Cerebellar cortex (tissue), 1 donor: ENCODE data around the gene PA2G4.
A peak's percentile ranks its signal among the peaks of the same experiment; 100 is the strongest.
"Not testable (repeated sequence)": the region's sequence is repeated elsewhere in the genome, so short reads cannot be mapped to it uniquely, and the experiment has no call there.

Experiments
- DNase-seq: peaks from one replicate; pipeline ENCODE4 v3.0.0-alpha.2; 2015; ENCODE audit warnings: low spot score

The PA2G4 gene

DNA sequence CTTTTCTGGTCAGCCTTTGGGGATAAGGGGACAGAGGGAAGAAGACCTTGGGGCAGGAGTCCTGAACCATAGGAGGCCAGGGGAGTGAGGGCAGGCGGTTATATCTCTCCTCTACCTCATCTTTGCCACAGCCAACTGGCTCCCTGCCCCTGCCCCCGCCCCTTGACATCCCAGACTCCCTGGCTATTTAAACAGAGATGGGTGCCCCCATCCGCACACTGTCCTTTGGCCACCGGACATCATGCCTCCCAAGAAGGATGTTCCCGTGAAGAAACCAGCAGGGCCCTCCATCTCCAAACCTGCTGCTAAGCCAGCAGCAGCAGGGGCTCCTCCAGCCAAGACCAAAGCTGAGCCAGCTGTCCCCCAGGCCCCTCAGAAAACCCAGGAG, 49.3 kb downstream of the PA2G4 start:
- DNase-seq: no peak

GRCh38 chr12:56154246-56154771, 50.0 kb downstream of the PA2G4 start:
- DNase-seq: no peak

DNA sequence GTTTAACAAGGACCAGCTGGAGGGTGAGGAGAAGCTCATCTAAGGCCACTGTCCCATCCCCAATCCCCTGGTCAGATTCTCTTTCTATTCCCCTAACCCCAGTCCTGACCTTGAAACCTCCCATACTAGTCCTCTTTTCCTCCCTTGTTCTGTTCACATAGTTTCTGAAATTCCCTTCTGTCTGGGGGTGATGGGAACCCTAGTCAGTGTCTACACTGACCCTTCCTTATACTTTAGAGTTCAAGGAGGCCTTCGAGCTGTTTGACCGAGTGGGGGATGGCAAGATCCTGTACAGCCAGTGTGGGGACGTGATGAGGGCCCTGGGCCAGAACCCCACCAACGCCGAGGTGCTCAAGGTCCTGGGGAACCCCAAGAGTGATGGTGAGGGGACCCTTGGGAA, 50.5 kb downstream of the PA2G4 start:
- no peak for DNase-seq

DNA sequence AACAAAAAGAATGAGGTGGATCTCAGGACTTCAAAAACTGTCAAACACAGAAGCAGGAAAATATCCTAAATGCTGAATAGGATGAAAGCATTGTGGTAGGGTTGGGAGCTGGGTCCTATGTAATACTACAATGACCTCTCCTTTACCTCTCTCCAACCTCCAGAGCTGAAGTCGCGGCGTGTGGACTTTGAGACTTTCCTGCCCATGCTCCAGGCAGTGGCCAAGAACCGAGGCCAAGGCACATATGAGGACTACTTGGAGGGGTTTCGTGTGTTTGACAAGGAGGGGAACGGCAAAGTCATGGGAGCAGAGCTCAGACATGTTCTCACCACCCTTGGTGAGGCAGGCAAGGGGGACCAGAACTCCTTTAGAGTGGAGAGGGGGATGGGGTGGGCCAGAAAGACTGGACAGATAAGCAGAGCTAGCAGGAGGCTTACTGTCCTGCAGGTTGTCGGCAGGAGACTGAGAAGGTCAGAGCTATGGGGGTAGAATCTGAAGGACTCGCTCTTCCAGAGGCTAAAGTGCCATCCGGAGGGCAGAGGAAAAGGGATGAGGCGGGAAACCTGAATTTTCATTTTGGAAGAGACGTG, 51.0 kb downstream of the PA2G4 start:
- DNase-seq: no peak

DNA sequence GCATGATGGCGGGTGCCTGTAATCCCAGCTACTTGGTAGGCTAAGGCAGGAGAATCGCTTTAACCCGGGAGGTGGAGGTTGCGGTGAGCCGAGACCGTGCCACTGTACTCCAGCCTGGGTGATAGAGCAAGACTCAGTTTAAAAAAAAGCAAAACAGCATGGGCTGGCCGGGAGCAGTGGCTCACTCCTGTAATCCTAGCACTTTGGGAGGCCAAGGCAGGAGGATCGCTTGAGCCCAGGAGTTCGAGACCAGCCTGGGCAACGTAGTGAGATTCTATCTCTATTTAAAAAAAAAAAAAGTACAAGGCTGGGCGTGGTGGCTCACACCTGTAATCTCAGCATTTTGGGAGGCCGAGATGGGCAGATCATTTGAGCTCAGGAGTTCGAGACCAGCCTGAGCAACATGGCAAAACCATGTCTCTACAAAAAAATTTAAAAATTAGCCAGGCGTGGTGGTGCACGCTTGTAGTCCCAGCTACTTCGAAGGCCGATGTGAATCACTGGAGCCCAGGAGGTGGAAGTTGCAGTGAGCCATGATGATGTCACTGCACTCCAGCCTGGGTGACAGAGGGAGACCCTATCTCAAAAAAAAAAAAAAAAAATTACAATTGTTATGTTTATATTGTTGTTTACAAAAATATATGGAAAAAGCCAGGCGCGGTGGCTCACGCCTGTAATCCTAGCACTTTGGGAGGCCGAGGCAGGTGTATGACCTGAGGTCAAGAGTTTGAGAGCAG, 52.3 kb downstream of the PA2G4 start:
- DNase-seq: not testable (repeated sequence)

GRCh38 chr12:56157201-56158028, 53.1 kb downstream of the PA2G4 start:
- peak; percentile 84 for DNase-seq

DNA sequence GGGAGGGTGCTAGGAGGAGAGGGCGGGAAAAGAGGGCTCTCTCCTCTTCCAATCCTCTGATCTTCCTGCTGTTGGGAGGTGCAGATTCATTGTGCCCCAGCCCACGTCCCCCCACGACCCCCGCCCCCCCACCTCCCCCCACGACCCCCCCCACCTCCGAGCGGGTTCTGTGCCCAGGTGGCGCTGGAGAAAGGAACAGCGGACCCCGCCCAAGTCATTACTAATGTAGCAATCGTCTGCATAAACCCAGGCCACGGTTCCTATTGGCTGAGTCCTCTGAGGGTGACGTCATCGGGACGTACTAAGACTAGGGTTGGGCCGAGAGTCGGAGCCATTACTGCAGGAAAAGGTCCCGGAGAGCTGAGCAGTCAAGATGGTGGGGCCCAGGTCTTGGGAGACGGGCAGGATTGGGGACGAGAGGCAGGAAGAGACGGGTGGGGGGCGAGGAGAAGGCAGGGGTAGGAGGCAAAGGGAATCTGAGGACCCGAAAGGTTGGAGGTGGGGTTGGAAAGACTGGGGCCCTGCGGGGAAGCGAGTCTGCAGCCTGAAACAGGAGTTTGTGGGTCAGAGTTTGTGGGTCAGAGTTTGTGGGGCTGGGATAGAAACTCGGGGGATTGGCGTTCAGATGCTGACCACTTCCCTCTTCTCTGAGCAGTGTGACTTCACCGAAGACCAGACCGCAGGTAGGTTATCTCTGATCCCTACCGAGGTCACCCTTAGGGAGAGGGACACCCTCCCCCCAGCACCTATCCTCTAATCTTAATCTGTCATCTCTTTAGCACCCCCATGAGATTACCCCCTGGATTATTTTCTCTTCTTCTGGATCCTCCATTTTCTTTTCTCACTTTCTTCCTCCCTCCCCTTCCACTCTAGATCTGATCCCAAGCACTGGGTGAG, 53.9 kb downstream of the PA2G4 start, which contains the start of gene MYL6:
Gene MYL6, plus strand, starts transcription at position 331 of the 897 bp plus-strand sequence. Its CDS starts 43 bp downstream, at position 374.
- peak; percentile 100 for DNase-seq

- peak; percentile 70 for DNase-seq
These were observed 54.6 kb downstream of the PA2G4 start for GRCh38 chr12:56158926-56159461.

- DNase-seq: no peak
These were observed 55.3 kb downstream of the PA2G4 start for GRCh38 chr12:56159482-56160192.

DNA sequence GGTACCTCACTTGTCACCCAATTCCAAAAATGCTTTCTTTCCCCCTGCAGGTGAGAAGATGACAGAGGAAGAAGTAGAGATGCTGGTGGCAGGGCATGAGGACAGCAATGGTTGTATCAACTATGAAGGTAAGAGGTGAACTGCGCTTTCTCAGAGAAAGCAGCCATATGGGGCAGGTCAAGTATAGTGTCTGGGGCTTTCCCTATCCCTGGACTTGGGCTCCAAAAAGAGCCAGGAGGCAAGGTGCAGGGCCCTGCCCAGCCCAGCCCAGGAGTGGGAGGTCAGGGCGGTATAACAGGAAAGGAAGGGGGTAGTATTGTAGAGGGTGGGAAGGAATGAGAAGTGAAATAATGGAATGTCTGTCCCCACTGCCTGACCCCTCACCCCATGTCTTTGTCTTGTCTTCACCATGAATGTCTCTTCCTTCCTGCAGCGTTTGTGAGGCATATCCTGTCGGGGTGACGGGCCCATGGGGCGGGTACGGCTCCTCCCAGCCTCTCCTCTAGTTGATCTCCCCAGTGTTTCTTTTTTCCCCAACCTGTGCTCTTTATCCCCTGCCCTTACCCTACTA, 55.9 kb downstream of the PA2G4 start:
- DNase-seq: no peak

DNA sequence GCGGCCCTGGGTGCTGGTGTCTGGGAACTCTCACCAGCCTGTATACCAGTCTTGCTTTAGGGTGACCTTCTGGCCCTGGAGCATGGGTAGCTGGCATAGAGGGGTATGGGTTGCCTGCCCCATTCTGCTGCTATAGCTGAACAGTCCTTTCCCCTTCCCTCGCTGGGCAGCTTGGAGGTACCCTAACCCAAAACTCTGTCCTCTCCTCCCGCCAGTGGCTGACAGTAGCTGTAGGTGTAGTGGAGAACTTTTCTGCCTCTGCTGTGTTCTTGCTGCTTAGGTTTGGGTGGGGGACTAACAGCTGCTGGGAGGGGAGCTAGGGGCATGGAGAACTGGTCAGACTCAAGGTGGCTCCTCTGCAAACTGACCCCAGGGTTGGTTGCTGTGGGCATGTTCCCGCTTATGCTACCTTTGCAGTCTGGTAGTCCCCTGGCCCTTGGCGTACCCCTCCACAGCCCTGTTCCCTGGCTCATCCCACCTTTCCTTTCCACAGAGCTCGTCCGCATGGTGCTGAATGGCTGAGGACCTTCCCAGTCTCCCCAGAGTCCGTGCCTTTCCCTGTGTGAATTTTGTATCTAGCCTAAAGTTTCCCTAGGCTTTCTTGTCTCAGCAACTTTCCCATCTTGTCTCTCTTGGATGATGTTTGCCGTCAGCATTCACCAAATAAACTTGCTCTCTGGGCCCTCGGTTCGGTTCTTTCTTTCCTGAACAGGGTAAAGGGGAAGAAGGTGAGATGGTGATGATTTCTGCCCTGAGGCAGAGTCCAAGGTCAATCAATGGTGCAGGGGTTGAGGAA, 56.7 kb downstream of the PA2G4 start:
- no peak for DNase-seq

- no peak for DNase-seq
These were observed 57.5 kb downstream of the PA2G4 start for GRCh38 chr12:56161690-56162351.

DNA sequence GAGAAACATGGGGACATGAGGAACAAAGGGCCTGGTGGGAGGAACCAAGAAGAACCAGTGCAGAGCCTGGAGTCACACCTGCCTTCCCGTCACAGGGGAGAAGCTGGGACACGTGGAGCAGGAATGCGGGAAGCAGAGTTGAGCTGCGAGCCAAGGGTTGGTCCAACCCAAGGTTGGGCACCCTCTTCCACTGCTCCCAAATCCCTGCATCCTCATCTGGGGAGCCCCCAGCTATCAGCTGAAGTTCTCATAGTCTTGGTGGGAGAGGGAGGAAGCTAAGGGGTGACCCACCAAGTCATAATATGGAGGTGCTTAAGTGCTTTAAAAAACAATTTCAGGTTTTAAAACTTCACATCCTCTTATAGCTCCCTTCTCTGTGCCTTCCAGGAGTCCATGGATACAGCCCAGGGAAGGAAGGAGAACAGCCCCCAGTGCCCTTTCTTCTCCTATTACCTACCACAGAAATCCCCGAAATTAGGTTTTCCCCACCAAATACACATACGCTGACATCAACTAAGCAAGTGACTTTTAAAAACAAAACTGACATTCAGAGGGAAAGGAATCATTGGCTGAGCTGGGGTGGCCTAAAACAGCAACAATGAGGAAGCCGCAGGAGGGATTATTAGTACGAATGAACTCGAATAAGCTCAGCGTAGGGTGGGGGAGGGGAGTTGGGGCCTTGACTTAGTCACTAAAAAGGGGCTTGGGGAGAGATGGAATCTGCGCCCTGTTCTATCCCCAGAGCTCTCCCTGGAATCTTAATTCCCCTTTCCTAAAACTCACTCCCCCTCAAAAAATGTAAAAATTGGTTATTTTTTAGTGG, 58.3 kb downstream of the PA2G4 start:
- DNase-seq: no peak
